Cardiac muscle cell (in vitro differentiated cells and primary cell): Measurements from ENCODE around the gene GNAT3. TPM values are rescaled to one million over a fixed set of nuclear protein-coding genes. Genes with fewer than 3 reads are reported as not detected.

Experiments used
- DNase-seq, 2 donors: peaks; one replicate each; pipeline versions ENCODE4 v3.0.0 to v3.0.0-alpha.2; 2010 to 2017; ENCODE audit warnings: low read depth in 1 of 2, low spot score in 1 of 2
- H3K27ac ChIP-seq: fragments of 200-600 bp; sonication (generic); 2 replicates; pipeline ENCODE4 v1.5.1; 2016
- H3K27me3 ChIP-seq: fragments of 200-600 bp; sonication (generic); 2 replicates; pipeline ENCODE4 v1.6.0; 2016; ENCODE audit warnings: control low read depth
- H3K36me3 ChIP-seq: fragments of 200-600 bp; sonication (generic); 2 replicates; pipeline ENCODE4 v1.5.1; 2016; ENCODE audit warnings: control low read depth
- H3K4me1 ChIP-seq: fragments of 200-600 bp; sonication (generic); 2 replicates; pipeline ENCODE4 v1.8.1; 2017; ENCODE audit warnings: low read depth, mild to moderate bottlenecking, mixed run types
- H3K4me3 ChIP-seq: fragments of 200-600 bp; sonication (generic); 2 replicates; pipeline ENCODE4 v1.5.1; 2016; ENCODE audit warnings: mild to moderate bottlenecking
- H3K9me3 ChIP-seq: fragments of 200-600 bp; sonication (generic); 2 replicates; pipeline ENCODE4 v1.5.1; 2017; ENCODE audit warnings: low read depth, mild to moderate bottlenecking, control low read depth
- polyA plus RNA-seq: library from polyadenylated mRNA; unstranded; fragments of >200 nt; fragmentation: Nextera tagmentation; extraction: Ambion mirVana; gene quantifications from 2 replicates; pipeline ENCODE4 v1.2.1, GENCODE V29; 2016
- total RNA-seq: library from RNA; depleted of rRNA; stranded (reverse); fragments of >200 nt; gene quantifications from 2 replicates; pipeline ENCODE4 v1.2.3, GENCODE V29; 2016
- TF ChIP-seq, protein P1 (sequence below): IDR thresholded peaks from 2 replicates; pipeline ENCODE4 v1.5.1; 2012; ENCODE audit warnings: low read depth, mild to moderate bottlenecking, low read length

The GNAT3 gene
- total and polyA plus RNA-seq, 2 experiments from 2014 or later, result not detected

DNA sequence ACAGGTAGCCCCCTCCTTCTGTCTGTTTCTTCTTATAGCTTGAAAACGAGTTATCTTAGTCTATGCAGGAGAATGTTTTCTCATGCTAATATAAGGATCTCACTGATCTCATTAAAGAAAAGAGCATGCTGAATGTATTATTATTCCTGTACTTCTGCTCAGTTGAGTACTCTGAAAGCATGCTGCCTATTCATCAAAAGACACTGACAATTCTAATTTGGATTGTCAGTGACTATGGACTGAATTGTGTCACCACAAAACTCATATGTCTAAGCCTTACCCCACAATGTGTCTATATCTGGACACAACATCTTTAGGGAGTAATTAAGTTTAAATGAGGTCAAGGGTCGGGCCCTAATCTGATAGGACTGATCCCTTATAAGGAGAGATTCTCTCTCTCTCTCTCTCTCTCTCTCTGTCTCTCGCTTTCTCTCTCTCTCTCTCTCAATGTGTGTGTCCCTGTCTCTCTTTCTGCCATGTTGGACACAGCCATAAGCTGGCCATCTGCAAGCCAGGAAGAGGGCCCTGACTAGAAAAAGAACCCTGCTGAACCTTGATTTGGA lies 98.4 kb downstream of the GNAT3 start:
- no peak overlapping the region for H3K27ac ChIP-seq
- no peaks in the 10 kb centered on the region for H3K27me3 ChIP-seq
- H3K36me3 ChIP-seq, result no peaks in the 10 kb centered on the region
- H3K4me3 ChIP-seq, result no peak overlapping the region
- TF ChIP-seq, protein P1, sequence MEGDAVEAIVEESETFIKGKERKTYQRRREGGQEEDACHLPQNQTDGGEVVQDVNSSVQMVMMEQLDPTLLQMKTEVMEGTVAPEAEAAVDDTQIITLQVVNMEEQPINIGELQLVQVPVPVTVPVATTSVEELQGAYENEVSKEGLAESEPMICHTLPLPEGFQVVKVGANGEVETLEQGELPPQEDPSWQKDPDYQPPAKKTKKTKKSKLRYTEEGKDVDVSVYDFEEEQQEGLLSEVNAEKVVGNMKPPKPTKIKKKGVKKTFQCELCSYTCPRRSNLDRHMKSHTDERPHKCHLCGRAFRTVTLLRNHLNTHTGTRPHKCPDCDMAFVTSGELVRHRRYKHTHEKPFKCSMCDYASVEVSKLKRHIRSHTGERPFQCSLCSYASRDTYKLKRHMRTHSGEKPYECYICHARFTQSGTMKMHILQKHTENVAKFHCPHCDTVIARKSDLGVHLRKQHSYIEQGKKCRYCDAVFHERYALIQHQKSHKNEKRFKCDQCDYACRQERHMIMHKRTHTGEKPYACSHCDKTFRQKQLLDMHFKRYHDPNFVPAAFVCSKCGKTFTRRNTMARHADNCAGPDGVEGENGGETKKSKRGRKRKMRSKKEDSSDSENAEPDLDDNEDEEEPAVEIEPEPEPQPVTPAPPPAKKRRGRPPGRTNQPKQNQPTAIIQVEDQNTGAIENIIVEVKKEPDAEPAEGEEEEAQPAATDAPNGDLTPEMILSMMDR, result no peak
- H3K4me1 ChIP-seq, result no peaks in the 10 kb centered on the region
- no peaks in the 10 kb centered on the region for H3K9me3 ChIP-seq
- DNase-seq, result no peak

DNA sequence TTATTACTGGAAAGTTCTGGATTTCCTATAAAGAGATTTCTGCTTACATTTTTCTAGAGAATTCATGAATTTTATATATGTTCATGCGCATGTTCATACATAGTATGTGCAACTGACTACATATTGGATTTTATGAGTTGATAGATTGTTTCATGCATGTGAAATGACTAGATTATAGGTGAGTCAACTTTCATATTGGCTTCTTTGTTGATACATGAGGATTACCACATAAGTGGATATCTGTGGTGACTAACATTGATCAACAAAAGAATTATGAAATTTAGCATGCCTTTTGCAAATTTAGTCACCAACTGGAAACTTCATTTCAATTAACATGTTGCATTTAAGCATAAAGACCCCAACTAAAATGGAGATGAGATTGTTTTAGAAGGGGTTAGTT lies 99.0 kb downstream of the GNAT3 start:
- DNase-seq, result peak in 1 of 2 donors; percentile 8
- Histone ChIP-seq H3K9me3 (no peaks in the 10 kb centered on the region), H3K27me3 (no peaks in the 10 kb centered on the region), H3K36me3 (no peaks in the 10 kb centered on the region), H3K4me1 (no peaks in the 10 kb centered on the region), H3K27ac (no peak overlapping the region), H3K4me3 (no peak overlapping the region)
- TF ChIP-seq, protein P1, result no peak

DNA sequence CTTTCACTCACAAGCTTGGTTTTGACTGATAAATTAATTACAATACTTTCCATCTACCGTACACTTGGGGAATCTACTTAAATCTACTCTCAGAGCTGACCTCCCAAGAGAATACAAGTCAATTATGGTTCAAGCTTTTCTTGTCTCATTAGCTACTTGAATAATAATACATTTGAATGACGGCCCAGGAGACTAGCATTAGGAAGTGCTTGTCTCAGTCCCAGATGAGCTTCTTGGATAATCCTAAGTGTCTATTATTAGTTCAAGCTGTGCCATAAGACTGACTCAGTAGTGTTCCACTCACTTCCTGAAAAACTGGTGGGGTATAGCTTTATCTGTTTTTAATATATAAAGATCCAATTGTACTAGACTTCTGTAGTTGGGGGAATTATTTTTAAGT lies 100.2 kb downstream of the GNAT3 start:
- no peaks in the 10 kb centered on the region for H3K9me3 ChIP-seq
- H3K27me3 ChIP-seq, result no peaks in the 10 kb centered on the region
- no peaks in the 10 kb centered on the region for H3K36me3 ChIP-seq
- no peak for DNase-seq
- no peak overlapping the region for H3K4me3 ChIP-seq
- no peak overlapping the region for H3K27ac ChIP-seq
- TF ChIP-seq, protein P1, result no peak
- H3K4me1 ChIP-seq, result no peaks in the 10 kb centered on the region

DNA sequence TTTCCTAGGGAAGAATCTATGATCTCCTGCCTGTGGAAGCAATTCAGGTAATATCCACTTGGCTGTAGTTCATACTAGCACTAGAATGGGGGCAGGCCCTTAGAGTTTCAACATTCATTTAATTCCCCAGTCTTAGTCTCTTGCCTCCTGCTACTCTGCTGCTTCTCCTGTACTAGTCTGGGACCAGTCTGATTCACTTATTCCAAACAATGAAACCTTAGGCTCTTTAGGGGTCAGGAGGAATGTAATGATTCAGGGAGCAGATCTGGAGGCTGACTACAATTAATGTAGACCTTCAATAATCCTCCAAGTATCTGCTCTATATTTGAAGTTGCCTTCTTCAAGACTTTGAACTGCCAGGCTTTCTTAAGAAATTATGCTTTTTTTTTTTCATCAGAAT lies 101.8 kb downstream of the GNAT3 start:
- Histone ChIP-seq H3K27ac (no peak overlapping the region), H3K4me3 (no peak overlapping the region), H3K9me3 (no peaks in the 10 kb centered on the region), H3K36me3 (no peaks in the 10 kb centered on the region), H3K27me3 (no peaks in the 10 kb centered on the region), H3K4me1 (no peaks in the 10 kb centered on the region)
- peak in 1 of 2 donors; percentile 6 for DNase-seq
- TF ChIP-seq, protein P1, result no peak

Other genes starting within 250 kb of the GNAT3 start
- gene CD36, start 126.6 kb upstream of the GNAT3 start, total RNA-seq, result 1.1 TPM in 2 replicates
- gene CD36, start 126.6 kb upstream of the GNAT3 start, polyA plus RNA-seq, result 2.4 and 4.2 TPM in 2 replicates